ENCODE results near the gene KRT2.

KRT2 gene

GRCh38 chr12:52663420-52663819, 11.4 kb upstream of the KRT2 start:
- Histone ChIP-seq H3K4me3 (ENCODE audit: low read depth, low read length) (no peak overlapping the region), H3K27ac (ENCODE audit: low read depth, low read length) (no peak overlapping the region), H3K27me3 (ENCODE audit: control insufficient read depth, insufficient read depth, low read length) (peaks cover 17% of the 10 kb centered on the region; the same call in 1 of the 2 replicates), H3K9me3 (ENCODE audit: control insufficient read depth, insufficient read depth, low read depth, low read length) (no peaks in the 10 kb centered on the region), H3K9ac (ENCODE audit: low read length) (no peak overlapping the region), H3K4me1 (ENCODE audit: control insufficient read depth, insufficient read depth, low read length) (no peaks in the 10 kb centered on the region), H3K36me3 (ENCODE audit: control insufficient read depth, insufficient read depth, low read length) (no peaks in the 10 kb centered on the region)

- Histone ChIP-seq H3K9ac (ENCODE audit: low read length) (no peak overlapping the region), H3K36me3 (ENCODE audit: control insufficient read depth, insufficient read depth, low read length) (no peaks in the 10 kb centered on the region)
Measured at GRCh38 chr12:52662918-52663229, 10.9 kb upstream of the KRT2 start.

GRCh38 chr12:52662093-52662917, 10.3 kb upstream of the KRT2 start:
- H3K9ac ChIP-seq (ENCODE audit: low read length) = no peak overlapping the region
- no peaks in the 10 kb centered on the region for H3K36me3 ChIP-seq (ENCODE audit: control insufficient read depth, insufficient read depth, low read length)
- H3K27ac ChIP-seq (ENCODE audit: low read depth, low read length) = no peak overlapping the region
- H3K4me1 ChIP-seq (ENCODE audit: control insufficient read depth, insufficient read depth, low read length) = no peaks in the 10 kb centered on the region
- H3K9me3 ChIP-seq (ENCODE audit: control insufficient read depth, insufficient read depth, low read depth, low read length) = no peaks in the 10 kb centered on the region
- H3K4me3 ChIP-seq (ENCODE audit: low read depth, low read length) = no peak overlapping the region
- H3K27me3 ChIP-seq (ENCODE audit: control insufficient read depth, insufficient read depth, low read length) = peaks cover 17% of the 10 kb centered on the region; the same call in 1 of the 2 replicates

More at GRCh38 chr12:52662918-52663229, 10.9 kb upstream of the KRT2 start:
- Histone ChIP-seq H3K27me3 (ENCODE audit: control insufficient read depth, insufficient read depth, low read length) (peaks cover 17% of the 10 kb centered on the region; the same call in 1 of the 2 replicates), H3K4me1 (ENCODE audit: control insufficient read depth, insufficient read depth, low read length) (no peaks in the 10 kb centered on the region), H3K9me3 (ENCODE audit: control insufficient read depth, insufficient read depth, low read depth, low read length) (no peaks in the 10 kb centered on the region), H3K27ac (ENCODE audit: low read depth, low read length) (no peak overlapping the region), H3K4me3 (ENCODE audit: low read depth, low read length) (no peak overlapping the region)

- Histone ChIP-seq H3K9ac (ENCODE audit: low read length) (no peak overlapping the region), H3K4me1 (ENCODE audit: control insufficient read depth, insufficient read depth, low read length) (no peaks in the 10 kb centered on the region), H3K9me3 (ENCODE audit: control insufficient read depth, insufficient read depth, low read depth, low read length) (no peaks in the 10 kb centered on the region), H3K27me3 (ENCODE audit: control insufficient read depth, insufficient read depth, low read length) (peaks cover 17% of the 10 kb centered on the region; the same call in 1 of the 2 replicates), H3K27ac (ENCODE audit: low read depth, low read length) (no peak overlapping the region), H3K4me3 (ENCODE audit: low read depth, low read length) (no peak overlapping the region), H3K36me3 (ENCODE audit: control insufficient read depth, insufficient read depth, low read length) (no peaks in the 10 kb centered on the region)
Measured at GRCh38 chr12:52661668-52662067, 9.7 kb upstream of the KRT2 start.

GRCh38 chr12:52660934-52661499, 9.0 kb upstream of the KRT2 start:
- no peaks in the 10 kb centered on the region for H3K9me3 ChIP-seq (ENCODE audit: control insufficient read depth, insufficient read depth, low read depth, low read length)
- no peak overlapping the region for H3K27ac ChIP-seq (ENCODE audit: low read depth, low read length)
- no peaks in the 10 kb centered on the region for H3K36me3 ChIP-seq (ENCODE audit: control insufficient read depth, insufficient read depth, low read length)
- no peak overlapping the region for H3K9ac ChIP-seq (ENCODE audit: low read length)
- no peak overlapping the region for H3K4me3 ChIP-seq (ENCODE audit: low read depth, low read length)
- no peaks in the 10 kb centered on the region for H3K4me1 ChIP-seq (ENCODE audit: control insufficient read depth, insufficient read depth, low read length)
- H3K27me3 ChIP-seq (ENCODE audit: control insufficient read depth, insufficient read depth, low read length) = peaks cover 10% of the 10 kb centered on the region; the same call in 1 of the 2 replicates

GRCh38 chr12:52659951-52660350, 7.9 kb upstream of the KRT2 start:
- Histone ChIP-seq H3K36me3 (ENCODE audit: control insufficient read depth, insufficient read depth, low read length) (no peaks in the 10 kb centered on the region), H3K9me3 (ENCODE audit: control insufficient read depth, insufficient read depth, low read depth, low read length) (no peaks in the 10 kb centered on the region), H3K4me3 (ENCODE audit: low read depth, low read length) (no peak overlapping the region), H3K9ac (ENCODE audit: low read length) (no peak overlapping the region), H3K4me1 (ENCODE audit: control insufficient read depth, insufficient read depth, low read length) (peaks cover 3% of the 10 kb centered on the region; the same call in 1 of the 2 replicates), H3K27me3 (ENCODE audit: control insufficient read depth, insufficient read depth, low read length) (peaks cover 8% of the 10 kb centered on the region; the same call in 1 of the 2 replicates), H3K27ac (ENCODE audit: low read depth, low read length) (no peak overlapping the region)

GRCh38 chr12:52659395-52659794, 7.4 kb upstream of the KRT2 start:
- Histone ChIP-seq H3K36me3 (ENCODE audit: control insufficient read depth, insufficient read depth, low read length) (no peaks in the 10 kb centered on the region), H3K4me3 (ENCODE audit: low read depth, low read length) (no peak overlapping the region), H3K27me3 (ENCODE audit: control insufficient read depth, insufficient read depth, low read length) (peaks cover 7% of the 10 kb centered on the region; the same call in 1 of the 2 replicates), H3K9ac (ENCODE audit: low read length) (no peak overlapping the region), H3K27ac (ENCODE audit: low read depth, low read length) (no peak overlapping the region), H3K9me3 (ENCODE audit: control insufficient read depth, insufficient read depth, low read depth, low read length) (no peaks in the 10 kb centered on the region), H3K4me1 (ENCODE audit: control insufficient read depth, insufficient read depth, low read length) (peaks cover 3% of the 10 kb centered on the region; the same call in 1 of the 2 replicates)

- H3K27me3 ChIP-seq (ENCODE audit: control insufficient read depth, insufficient read depth, low read length) = no peaks in the 10 kb centered on the region; the same call in 1 of the 2 replicates
- no peak overlapping the region for H3K27ac ChIP-seq (ENCODE audit: low read depth, low read length)
- no peaks in the 10 kb centered on the region for H3K36me3 ChIP-seq (ENCODE audit: control insufficient read depth, insufficient read depth, low read length)
- no peak overlapping the region for H3K9ac ChIP-seq (ENCODE audit: low read length)
- H3K4me1 ChIP-seq (ENCODE audit: control insufficient read depth, insufficient read depth, low read length) = peaks cover 3% of the 10 kb centered on the region; the same call in 1 of the 2 replicates
- no peaks in the 10 kb centered on the region for H3K9me3 ChIP-seq (ENCODE audit: control insufficient read depth, insufficient read depth, low read depth, low read length)
- H3K4me3 ChIP-seq (ENCODE audit: low read depth, low read length) = no peak overlapping the region
Measured at GRCh38 chr12:52658196-52658595, 6.2 kb upstream of the KRT2 start.

GRCh38 chr12:52657250-52657902, 5.4 kb upstream of the KRT2 start:
- H3K4me3 ChIP-seq (ENCODE audit: low read depth, low read length) = no peak overlapping the region
- no peaks in the 10 kb centered on the region for H3K36me3 ChIP-seq (ENCODE audit: control insufficient read depth, insufficient read depth, low read length)
- H3K27ac ChIP-seq (ENCODE audit: low read depth, low read length) = no peak overlapping the region
- H3K4me1 ChIP-seq (ENCODE audit: control insufficient read depth, insufficient read depth, low read length) = peaks cover 3% of the 10 kb centered on the region; the same call in 1 of the 2 replicates
- H3K9ac ChIP-seq (ENCODE audit: low read length) = no peak overlapping the region
- no peaks in the 10 kb centered on the region for H3K9me3 ChIP-seq (ENCODE audit: control insufficient read depth, insufficient read depth, low read depth, low read length)
- no peaks in the 10 kb centered on the region; the same call in 1 of the 2 replicates for H3K27me3 ChIP-seq (ENCODE audit: control insufficient read depth, insufficient read depth, low read length)

- Histone ChIP-seq H3K9me3 (ENCODE audit: control insufficient read depth, insufficient read depth, low read depth, low read length) (no peaks in the 10 kb centered on the region), H3K27ac (ENCODE audit: low read depth, low read length) (no peak overlapping the region), H3K27me3 (ENCODE audit: control insufficient read depth, insufficient read depth, low read length) (no peaks in the 10 kb centered on the region; the same call in 1 of the 2 replicates), H3K36me3 (ENCODE audit: control insufficient read depth, insufficient read depth, low read length) (no peaks in the 10 kb centered on the region), H3K4me1 (ENCODE audit: control insufficient read depth, insufficient read depth, low read length) (peaks cover 3% of the 10 kb centered on the region; the same call in 1 of the 2 replicates), H3K4me3 (ENCODE audit: low read depth, low read length) (no peak overlapping the region), H3K9ac (ENCODE audit: low read length) (no peak overlapping the region)
Measured at GRCh38 chr12:52656616-52657015, 4.6 kb upstream of the KRT2 start.

GRCh38 chr12:52655720-52656124, 3.7 kb upstream of the KRT2 start:
- H3K36me3 ChIP-seq (ENCODE audit: control insufficient read depth, insufficient read depth, low read length) = no peaks in the 10 kb centered on the region
- H3K4me3 ChIP-seq (ENCODE audit: low read depth, low read length) = no peak overlapping the region
- no peaks in the 10 kb centered on the region; the same call in 1 of the 2 replicates for H3K27me3 ChIP-seq (ENCODE audit: control insufficient read depth, insufficient read depth, low read length)
- no peak overlapping the region for H3K27ac ChIP-seq (ENCODE audit: low read depth, low read length)
- H3K9me3 ChIP-seq (ENCODE audit: control insufficient read depth, insufficient read depth, low read depth, low read length) = no peaks in the 10 kb centered on the region
- H3K4me1 ChIP-seq (ENCODE audit: control insufficient read depth, insufficient read depth, low read length) = peaks cover 3% of the 10 kb centered on the region; the same call in 1 of the 2 replicates
- H3K9ac ChIP-seq (ENCODE audit: low read length) = no peak overlapping the region

Data from HUES6 (cell line).